HG03432 (cell line): ENCODE data around the gene MACF1.
A peak's percentile ranks its signal among the peaks of the same experiment; 100 is the strongest.
"Not testable (repeated sequence)": the region's sequence is repeated elsewhere in the genome, so short reads cannot be mapped to it uniquely, and the experiment has no call there.

Experiments used
- ATAC-seq: cut with Tn5 transposase; IDR thresholded peaks from one replicate; pipeline ENCODE4 v1.9.1; 2021; ENCODE audit warnings: mild to moderate bottlenecking, moderate library complexity; ENCODE audit not compliant: unreplicated experiment

Gene MACF1

GRCh38 chr1:39204441-39205081 is at the start of gene MACF1:
Gene MACF1 (plus strand): TSS chr1:39204695. CDS start chr1:39205023, 328 bp downstream.
- ATAC-seq: peak; percentile 35

- no peak for ATAC-seq
Measured at GRCh38 chr1:39157304-39157703, 47.2 kb upstream of the MACF1 start.

- no peak for ATAC-seq
Measured at GRCh38 chr1:39158327-39159086, 46.0 kb upstream of the MACF1 start.

- ATAC-seq: no peak
Measured at GRCh38 chr1:39159224-39160036, 45.1 kb upstream of the MACF1 start.

GRCh38 chr1:39160703-39161102 is 43.8 kb upstream of the MACF1 start:
- ATAC-seq: no peak

GRCh38 chr1:39161811-39162210 is 42.7 kb upstream of the MACF1 start:
- not testable (repeated sequence) for ATAC-seq

- ATAC-seq: no peak
Measured at GRCh38 chr1:39163469-39163868, 41.0 kb upstream of the MACF1 start.

GRCh38 chr1:39164256-39164655 is 40.2 kb upstream of the MACF1 start:
- ATAC-seq: no peak

- no peak for ATAC-seq
Measured at GRCh38 chr1:39165049-39165448, 39.4 kb upstream of the MACF1 start.

- no peak for ATAC-seq
Measured at GRCh38 chr1:39165488-39165887, 39.0 kb upstream of the MACF1 start.

GRCh38 chr1:39167632-39168209 is 36.8 kb upstream of the MACF1 start:
- no peak for ATAC-seq

GRCh38 chr1:39168301-39169080 is 36.0 kb upstream of the MACF1 start:
- no peak for ATAC-seq

GRCh38 chr1:39170731-39171667 is 33.5 kb upstream of the MACF1 start:
- no peak for ATAC-seq

- ATAC-seq: no peak
Measured at GRCh38 chr1:39173119-39173994, 31.1 kb upstream of the MACF1 start.

- no peak for ATAC-seq
Measured at GRCh38 chr1:39173995-39174380, 30.5 kb upstream of the MACF1 start.

GRCh38 chr1:39174390-39175081 is 30.0 kb upstream of the MACF1 start:
- ATAC-seq: no peak

GRCh38 chr1:39177706-39178105 is 26.8 kb upstream of the MACF1 start:
- no peak for ATAC-seq
